HG03066 (cell line): ENCODE results near the gene SUGCT.
"Not testable (repeated sequence)": the region's sequence is repeated elsewhere in the genome, so short reads cannot be mapped to it uniquely, and the experiment has no call there.

Source experiments
- ATAC-seq: cut with Tn5 transposase; IDR thresholded peaks from one replicate; pipeline ENCODE4 v1.9.1; 2021; ENCODE audit warnings: low read depth; ENCODE audit not compliant: unreplicated experiment

SUGCT gene

DNA sequence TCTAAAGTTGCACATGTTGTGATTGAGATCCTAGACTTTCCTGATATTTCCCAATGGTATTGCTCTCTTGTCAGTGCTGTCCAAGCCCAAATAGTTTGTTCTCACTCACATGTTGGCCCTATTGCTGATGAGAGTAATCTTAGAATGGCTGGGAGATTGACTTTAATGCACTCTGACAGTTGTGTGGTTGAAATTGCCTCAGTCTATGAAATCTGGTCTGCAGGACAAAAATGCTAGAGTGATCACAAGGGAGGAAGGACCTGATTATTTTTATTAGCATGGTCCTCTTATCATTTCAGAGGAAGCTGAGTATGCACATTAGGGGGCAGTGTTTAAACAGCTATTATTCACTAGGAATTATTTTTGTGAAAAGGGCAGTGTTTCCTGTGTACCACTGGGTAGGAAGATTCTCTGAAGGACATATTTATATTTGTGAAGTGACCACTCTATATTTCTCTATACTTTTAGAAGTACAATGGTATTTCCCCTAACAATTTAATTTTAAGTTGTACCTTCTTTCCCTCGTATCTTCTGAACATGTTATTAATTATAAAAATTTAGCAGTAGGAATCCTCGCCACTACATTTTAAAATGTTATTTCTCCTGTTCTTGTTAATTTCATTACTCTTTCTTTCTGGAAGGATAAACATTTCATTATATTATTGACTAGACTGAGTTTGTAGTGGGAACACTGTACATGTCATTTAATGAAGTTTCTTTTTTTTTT is 64.4 kb downstream of the SUGCT start:
- ATAC-seq: no peak

DNA sequence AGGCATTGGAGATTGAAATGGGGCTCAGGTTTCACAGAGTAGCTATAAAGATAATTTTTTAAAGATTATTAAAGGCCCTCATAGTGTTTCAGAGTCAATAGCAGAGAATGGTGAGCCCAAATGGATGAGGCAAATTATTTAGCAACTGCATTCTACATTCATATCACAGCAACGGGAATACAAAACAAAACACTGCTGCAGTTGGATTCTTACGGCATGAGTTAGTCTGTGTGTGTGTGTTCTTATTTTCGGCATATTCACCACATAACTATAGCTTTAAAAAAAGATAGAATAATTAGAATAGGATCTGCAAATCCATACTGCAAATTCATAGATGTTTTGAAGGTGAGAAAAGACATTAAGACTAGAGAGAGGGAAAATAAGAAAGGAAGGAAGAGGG is 66.0 kb downstream of the SUGCT start:
- ATAC-seq: no peak

DNA sequence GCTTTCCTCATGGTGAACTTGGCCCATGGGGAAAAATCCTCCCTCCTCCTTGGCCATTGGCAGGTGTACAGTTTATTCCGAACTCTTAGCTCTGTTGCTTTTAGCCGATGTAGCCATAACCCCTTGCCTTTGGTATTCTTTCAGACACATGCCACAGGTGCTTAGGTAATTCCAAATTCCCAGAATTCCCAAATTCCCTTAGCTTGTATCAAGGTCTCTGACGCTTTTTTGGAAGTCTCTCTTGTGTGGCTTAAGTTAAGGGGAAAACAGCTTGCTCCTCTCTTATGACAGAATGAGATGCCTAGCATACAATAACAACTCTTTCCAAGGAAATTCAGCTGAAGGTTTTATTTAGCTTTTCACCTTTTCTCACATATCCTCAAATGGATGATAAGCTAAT is 68.0 kb downstream of the SUGCT start:
- ATAC-seq: no peak

DNA sequence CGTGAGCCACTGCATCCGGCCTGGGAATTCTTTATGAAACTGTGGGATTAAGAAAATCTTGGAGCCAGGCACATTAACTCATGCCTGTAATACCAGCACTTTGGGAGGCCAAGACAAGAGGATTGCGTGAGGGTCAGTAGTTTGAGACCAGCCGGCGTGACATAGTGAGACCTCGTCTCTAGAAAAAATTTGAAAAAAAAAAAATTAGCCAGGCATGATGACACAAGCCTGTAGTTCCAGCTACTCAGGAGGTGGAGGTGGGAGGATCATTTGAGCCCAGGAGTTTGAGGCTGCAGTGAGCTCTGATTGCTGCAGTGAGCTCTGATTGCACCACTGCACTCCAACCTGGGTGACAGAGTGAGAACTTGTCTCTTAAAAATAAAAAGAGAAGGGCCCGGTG is 69.8 kb downstream of the SUGCT start:
- ATAC-seq: no peak

DNA sequence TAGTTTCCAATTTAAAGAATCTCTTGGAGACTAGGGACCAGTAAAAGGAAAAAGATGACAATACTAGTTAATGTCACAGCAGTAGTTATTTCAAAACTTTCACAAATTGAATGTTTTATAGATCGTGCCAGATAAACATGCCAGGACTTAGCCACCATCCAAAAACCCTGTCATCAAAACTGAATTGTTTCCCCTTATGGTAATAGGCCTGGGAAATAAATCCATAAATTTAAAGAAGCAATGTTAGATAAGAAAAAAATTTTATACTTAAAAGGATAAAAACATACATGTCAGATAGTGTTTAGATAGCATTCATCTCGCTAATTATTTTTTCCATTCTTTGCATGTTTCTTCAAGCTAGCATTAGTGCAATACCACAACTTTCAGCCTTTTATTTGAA is 71.2 kb downstream of the SUGCT start:
- ATAC-seq: no peak

DNA sequence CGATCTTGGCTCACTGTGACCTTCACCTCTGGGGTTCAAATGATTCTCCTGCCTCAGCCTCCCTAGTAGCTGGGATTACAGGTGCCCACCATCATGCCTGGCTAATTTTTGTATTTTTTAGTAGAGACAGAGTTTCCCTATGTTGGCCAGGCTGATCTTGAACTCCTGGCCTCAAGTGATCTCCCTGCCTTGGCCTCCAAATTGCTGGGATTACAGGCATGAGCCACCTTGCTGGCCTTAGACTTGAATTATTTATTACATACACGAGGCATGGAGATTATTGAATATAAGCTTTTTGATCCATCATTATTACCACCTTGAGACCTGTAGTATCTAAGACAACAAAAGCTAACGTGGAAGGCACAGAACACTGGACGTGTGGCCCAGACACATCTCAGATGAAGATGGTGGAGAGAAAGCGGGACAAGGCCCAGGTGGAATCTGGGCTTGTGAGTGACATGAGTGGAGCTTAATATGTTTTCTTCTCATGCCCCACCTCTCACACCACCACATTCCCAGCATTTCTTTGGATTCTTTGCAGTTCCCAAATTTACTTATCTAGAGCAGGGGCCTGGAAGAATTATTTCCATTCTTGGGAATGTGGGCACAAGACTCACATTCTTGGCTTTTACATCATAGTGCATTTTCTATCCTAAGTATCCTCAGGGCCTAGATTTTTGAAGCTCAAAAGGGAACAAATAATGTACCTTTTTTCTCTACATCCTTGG is 76.6 kb downstream of the SUGCT start:
- no peak for ATAC-seq

DNA sequence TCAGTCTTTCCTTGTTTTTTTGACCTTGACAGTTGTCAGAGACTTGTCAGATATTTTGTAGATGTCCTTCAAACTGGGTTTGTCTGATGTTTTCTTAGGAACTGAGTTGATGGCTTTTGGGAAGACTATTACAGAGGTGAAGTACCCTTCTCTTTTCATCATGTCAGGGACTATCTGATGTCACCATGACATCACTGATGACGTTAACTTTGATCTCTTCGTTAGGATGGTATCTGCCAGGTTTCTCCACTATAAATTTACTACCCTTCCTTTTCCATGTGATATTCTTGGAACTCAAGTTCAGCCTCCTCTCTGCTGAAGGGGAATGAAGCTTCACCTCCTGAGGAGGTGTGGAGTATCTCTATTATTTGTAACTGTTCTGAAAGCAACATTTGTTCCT is 78.5 kb downstream of the SUGCT start:
- ATAC-seq: no peak

DNA sequence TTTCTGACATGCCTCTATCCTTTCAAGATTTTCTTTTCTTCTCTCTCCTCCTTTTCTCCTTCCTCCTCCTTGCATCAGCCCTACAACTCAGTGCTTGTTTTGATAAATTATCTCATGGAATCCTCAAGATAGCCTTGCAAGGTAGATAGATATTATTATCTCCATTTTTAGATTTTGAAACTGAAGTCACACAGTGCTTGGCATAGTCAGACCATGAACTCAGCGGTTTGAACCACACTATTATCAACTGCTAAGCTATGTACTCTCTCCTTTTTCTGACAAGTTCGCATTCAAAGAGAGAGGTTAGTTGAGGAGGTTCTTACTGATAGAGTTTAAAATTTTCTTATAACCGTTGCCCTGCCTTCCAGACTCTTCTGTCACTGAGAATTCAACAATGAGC is 79.1 kb downstream of the SUGCT start:
- ATAC-seq: no peak

DNA sequence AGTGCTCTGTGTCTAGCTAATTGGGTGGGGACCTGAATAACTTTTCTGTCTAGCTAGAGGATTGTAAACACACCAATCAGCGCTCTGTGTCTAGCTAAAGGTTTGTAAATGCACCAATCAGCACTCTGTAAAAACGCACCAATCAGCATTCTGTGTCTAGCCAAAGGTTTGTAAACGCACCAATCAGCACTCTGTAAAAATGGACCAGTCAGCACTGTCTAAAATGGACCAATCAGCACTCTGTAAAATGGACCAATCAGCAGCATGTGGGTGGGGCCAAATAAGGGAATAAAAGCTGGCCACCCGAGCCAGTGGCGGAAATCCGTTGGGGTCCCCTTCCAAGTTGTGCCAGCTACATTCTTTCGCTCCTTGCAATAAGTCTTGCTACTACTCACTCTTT is 83.8 kb downstream of the SUGCT start:
- ATAC-seq: not testable (repeated sequence)

DNA sequence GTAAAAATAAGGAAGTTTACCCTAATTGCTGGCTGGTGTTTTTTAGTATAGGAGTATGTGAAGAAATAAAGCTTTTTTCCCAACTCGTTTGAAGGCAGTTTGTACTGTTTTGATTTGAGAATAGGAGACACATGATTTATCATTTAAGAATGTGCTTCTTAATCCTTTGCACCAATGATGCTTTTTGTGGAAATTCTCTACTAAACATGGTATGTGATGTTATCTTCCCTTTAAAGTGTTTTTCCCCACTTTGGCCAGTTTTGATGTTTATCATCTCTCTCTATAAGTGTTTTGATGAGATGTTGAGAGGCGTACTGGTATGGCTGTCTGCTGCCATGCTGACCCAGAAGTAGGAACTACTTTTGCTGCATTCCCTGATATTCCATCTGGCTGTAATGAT is 85.1 kb downstream of the SUGCT start:
- ATAC-seq: no peak

DNA sequence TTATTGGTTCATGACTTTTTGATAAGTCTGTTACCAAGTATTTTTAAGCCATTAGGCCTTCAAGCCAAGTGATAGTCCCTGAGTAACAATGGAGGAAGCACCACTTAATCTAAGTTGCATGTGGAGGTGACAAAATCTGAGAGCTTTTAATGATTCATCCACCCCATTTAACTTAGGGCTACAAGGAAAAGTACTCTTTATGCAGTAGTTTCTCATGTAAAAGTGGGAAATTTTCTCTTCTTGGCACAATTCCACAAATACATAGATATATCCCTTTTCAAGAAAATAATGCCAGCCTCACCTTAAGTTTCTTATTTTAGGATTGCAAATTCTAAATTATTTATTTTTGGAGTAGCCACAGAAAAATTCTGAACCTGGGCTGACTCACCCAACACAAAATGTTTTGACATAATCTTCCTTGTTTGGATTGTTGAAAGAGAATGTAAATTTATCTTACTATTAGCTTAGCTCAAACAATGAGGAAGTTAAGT is 85.7 kb downstream of the SUGCT start:
- no peak for ATAC-seq

DNA sequence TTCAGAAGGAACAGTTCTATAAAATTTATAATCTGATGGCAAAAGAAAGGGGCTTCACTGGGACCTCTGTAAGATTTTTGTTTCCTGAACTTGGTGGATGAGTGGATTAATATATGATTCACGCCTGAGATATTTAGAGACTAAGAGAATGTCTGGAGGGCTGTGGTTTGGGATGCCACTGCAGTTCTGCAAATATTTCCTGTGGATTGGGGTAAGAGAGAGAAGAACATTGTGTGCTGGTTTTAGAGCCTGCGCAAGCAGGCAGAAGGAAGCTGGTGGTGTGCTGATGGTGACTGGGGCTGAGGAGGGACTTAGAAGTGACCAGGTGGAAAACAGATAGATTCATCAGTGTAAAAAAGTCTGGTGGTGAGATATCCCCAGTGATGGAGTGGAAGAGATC is 87.0 kb downstream of the SUGCT start:
- ATAC-seq: no peak

DNA sequence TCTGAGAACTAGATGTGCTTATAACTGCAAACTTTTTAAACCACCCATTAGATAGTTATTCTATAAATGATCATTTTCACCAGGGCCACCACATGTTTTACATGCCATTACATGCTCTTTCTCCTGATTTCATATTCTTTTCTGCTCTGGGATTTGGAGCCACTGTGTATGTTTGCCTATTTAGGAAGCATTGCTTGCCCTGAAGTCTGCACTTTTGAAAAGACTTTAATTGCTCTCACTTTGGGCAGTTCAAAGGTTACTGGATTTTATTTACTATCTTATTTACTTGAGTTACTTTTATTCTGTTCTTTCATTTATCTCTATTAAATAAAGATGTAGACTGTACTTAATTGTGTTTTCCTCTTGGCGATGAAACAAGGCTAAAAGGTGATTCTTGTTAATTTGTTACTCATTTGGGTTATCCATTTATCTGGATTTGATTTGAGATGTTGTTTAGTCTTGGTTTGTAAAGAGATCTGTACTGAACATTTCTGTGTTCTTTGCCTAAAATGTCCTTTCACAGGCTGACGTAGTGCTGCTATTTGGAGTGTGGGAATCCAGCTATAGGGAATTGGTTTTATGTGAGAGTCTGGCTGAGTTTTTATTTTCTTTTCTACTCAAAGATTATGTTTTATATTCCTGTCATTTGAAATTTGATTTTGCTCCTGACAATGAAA is 88.8 kb downstream of the SUGCT start:
- ATAC-seq: no peak

DNA sequence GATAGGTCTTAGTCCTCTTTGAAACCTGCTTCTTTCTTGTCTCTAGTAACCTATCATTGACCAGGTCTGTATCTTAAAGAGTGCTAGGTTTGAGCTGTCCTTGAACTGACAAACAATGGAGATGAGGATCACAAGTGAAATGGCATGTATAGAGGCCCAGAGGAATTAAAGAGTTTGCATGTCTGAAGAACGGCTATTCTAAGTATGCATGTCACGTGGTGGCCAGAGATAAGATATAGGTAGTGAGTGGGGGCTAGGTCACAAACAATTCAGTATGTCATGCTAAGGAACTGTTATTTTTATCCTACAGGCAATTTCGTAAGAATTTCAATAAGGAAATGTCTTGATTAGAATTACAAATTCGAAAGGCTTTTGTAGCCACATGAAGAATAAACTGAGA is 95.3 kb downstream of the SUGCT start:
- no peak for ATAC-seq

DNA sequence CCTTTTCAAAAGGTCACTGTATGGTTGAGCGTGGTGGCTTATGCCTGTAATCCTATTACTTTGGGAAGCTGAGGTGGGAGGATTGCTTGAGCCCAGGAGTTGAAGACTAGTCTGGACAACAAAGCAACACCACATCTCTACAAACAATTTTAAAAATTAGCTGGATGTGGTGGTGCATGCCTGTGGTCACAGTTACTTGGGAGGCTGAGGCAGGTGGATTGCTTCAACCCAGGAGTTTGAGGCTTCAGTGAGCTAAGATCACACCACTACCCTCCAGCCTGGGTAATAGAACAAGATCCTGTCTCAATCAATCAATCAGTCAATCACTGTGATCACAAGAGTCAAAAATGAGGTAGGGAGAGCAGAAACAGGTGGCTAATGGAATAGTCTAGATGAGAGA is 97.0 kb downstream of the SUGCT start:
- no peak for ATAC-seq

DNA sequence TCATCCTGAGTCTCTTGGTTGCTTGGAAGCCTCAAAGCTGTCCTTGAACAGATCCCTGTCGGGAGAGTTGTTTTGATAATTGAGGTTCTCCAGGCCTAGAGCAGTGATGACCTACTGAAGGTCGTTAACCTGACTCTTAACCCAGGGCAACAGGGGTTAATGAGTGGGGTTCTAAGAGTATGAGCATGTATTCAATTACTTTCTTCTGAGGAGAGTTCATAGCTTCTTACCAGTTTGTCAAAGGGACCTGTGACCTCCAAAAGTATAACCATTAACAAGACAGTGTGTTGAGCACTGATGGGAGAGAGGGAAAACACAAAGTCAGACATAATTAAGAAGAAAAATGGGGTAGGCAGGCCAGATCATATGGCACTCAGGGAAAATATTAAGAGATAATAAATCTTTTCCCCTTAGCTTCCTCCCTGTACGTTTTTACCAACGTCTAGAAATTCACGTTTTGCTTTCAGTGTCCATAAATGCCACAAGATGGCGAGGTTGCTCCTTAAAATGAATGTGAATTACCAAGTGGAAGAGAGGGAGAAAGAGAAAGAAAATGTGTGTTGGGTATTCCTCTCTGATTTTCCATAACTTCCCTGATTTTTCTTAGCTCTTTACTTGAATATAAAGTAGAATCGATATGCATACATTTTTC is 97.6 kb downstream of the SUGCT start:
- no peak for ATAC-seq

DNA sequence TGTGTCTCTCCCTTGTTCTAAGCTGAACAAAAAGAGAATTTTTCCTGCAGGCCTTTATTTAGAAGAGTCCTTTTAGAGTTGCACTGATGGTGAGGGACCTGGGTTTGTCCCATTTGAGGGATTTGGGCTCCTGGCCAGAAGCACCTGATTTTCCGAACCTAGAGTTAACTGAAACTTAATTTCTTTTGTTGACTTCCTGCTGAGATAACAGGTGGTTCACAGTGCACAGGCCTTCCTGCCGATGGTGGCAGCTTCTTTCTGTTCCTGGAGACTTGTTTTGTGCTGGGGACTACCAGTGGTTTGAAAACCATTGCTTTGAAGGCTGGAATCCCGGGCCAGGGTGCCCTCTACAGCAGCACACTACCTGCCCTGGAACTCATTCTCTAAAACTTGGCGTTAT is 99.2 kb downstream of the SUGCT start:
- ATAC-seq: no peak

DNA sequence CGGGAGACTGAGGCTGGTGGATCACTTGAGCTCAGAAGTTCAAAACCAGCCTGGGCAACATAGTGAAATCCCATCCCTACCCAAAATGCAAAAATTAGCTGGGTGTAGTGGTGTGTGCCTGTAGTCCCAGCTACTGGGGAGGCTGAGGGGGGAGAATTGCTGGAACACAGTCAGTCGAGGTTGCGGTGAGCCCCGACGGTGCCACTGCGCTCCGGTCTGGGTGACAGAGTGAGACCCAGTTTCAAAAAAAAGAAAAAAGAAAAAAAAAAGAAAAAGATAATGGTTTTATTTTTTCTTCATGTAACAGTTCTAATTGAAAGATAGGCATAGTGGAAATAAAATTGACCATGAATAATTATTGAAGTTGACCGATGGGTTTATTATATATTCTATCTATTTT is 99.9 kb downstream of the SUGCT start:
- no peak for ATAC-seq

DNA sequence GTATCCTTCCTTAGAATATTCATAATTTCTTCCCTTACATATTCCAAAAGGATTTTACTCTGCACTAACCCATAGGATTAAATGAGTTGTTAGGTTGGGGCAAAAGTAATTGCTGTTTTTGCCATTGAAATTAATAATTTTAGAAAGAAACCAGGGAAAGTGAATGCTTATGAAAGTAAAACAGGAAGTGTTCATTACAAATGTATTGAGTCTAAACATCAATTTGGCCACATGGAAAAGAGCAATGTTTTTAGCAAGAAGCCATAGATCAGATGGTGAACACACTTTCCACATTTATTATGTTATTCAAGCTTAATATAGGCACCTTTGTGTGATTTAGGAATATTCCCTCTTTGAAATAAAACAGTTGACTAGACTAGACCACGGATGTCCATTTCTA is 102.9 kb downstream of the SUGCT start:
- no peak for ATAC-seq

DNA sequence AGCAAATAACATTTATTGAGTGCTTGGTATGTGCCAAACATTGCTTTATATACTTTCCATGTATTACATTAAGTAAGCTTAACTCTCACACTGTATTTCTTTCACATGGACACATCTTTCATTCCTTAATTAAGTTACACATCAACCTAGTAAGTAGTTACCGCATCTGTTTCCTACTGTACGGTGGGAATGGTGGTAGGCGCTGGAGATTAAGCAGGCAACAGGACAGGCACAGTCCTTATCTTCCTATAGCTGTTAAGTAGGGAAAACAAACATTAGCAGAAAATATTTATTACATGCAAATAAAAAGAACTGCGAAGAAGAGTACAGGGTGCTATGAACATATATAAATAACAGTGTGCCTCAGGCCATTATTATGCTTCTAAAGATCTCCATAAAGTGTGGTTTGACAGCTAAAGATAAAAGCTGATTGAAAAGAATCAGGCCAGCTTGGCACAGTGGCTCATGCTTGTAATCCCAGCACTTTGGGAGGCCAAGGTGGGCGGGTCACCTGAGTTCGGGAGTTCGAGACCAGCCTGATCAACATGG is 105.0 kb downstream of the SUGCT start:
- no peak for ATAC-seq

DNA sequence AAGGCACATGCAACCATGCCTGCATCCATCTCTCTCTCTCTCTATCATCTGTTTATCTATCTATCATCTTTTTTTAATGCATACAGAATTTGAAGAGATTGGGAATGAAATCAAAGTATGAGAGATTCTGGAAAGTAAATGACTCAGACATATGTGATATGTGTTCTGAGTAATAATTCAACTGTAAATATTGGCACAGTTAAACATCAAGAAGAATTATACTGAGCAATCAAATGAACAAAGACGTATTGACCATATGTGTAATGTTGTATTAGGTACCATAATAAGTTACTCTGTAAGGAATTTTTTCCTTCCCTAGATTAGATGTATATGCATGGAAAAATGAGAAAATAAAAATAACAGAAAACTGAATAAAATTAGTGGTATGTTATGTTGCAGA is 108.3 kb downstream of the SUGCT start:
- no peak for ATAC-seq
